GM12878 (cell line): ENCODE results near the gene ARGLU1.

Experiments used
- POLR2A ChIP-seq: IDR thresholded peaks from 2 replicates; pipeline ENCODE4 v1.6.1; 2011; ENCODE audit warnings: low read depth, mild to moderate bottlenecking, low read length
- ZNF384 ChIP-seq: IDR thresholded peaks from 2 replicates; pipeline ENCODE4 v1.6.1; 2012; ENCODE audit warnings: low read depth, mild to moderate bottlenecking, low read length, improper control_type of control experiment, borderline replicate concordance
- ZSCAN29 ChIP-seq: fragments of 450-650 bp; IDR thresholded peaks from 2 replicates; pipeline ENCODE4 v1.6.1; 2017; ENCODE audit warnings: mild to moderate bottlenecking, moderate library complexity

DNA sequence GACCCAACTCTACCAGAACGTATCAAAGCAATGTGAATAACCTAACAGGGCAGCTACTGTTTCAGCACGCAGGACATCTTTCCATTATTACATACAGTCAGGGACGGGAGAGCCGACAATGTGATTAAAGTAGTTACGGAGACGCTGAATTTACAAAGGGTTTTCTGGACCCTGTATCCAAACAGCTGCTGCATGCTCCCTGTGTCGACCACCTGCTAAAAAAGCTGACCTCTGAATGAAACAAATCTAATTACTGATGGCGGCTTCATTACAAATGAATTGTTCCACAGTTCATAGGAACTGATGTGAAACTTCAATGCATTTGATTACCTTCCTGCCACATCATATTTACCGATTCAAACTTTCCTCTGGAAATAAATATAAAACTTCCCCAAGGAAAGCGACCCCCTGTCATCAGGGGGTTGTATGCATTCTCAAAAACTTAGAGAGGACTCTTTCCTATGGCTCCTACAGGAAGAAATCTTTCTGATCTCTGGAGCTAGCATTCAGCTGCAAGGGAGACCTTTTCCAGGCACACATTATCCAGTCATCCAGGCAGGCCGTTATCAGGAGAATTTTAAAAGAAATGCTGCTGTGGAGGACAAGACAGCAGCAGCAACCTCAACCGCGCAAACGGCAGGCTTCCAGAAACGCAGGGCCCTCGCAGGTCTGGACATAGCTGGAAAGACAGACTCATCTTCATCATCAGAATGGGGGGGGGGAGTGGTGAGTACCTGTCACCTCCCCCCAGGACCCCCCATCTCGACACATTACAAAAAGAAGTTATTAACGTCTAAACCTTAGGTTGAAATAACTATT lies 35.6 kb downstream of the ARGLU1 start:
- TF ChIP-seq ZSCAN29 (no peak), POLR2A (no peak), ZNF384 (no peak)
